ENCODE data around the gene INSR. TPM values are rescaled to one million over a fixed set of nuclear protein-coding genes. Genes with fewer than 3 reads are reported as not detected.

INSR gene
- polyA plus RNA-seq, 2 of the 4 experiments (the other 2 are of a cell fraction), result 1.8 to 3.3 TPM

DNA sequence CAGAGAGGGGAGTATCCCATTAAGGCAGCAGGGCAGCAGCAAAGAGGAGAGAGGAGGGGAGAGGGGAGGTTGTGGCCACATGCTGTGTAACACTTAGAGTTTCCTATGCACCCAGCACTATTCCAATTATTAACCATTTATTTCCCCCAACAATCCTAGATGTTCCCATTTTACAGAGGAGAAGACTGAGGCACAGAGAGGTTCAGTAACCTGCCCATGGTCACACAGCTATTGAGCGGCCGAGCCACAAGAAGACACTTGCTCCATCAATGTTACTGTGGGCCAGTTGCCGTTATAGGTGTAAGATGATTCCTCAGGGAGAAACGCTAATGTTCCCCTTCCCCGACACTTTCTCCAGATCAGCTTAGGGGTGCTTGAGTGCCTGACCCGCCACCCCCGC lies 69.2 kb downstream of the INSR start:
- CTCF ChIA-PET, result no interaction called here
- Histone ChIP-seq H3K4me2 (no peak overlapping the region), H3K27ac (no peak overlapping the region), H3K4me3 (no peak overlapping the region), H3K9me3 (no peaks in the 10 kb centered on the region), H3K4me1 (no peaks in the 10 kb centered on the region)
- FAIRE-seq (no peak), ATAC-seq (no peak), DNase-seq (ENCODE audit: low read depth in 1 of 2, low spot score in 1 of 2) (no peak)
- TF ChIP-seq MAZ (IDR thresholded peaks at IDR 0.05; ENCODE audit: borderline replicate concordance, low read depth, low read length), result no peak
- TF ChIP-seq ZSCAN20 (CRISPR knock-in tag; IDR thresholded peaks at IDR 0.05), result no peak
- TF ChIP-seq HOXB5 (CRISPR knock-in tag; IDR thresholded peaks at IDR 0.05), result no peak
- TF ChIP-seq RNF2 (IDR thresholded peaks at IDR 0.05; ENCODE audit: borderline replicate concordance, low read depth), result no peak
- TF ChIP-seq SMC3 (IDR thresholded peaks at IDR 0.05), result no peak
- TF ChIP-seq TP53 (CRISPR knock-in tag; IDR thresholded peaks at IDR 0.05), result no peak
- no peak for TF ChIP-seq RFX5 (IDR thresholded peaks at IDR 0.05)
- TF ChIP-seq NFE2L2 (conservative IDR thresholded peaks at IDR 0.05; ENCODE audit: low read length), result no peak
- TF ChIP-seq EHMT2 (IDR thresholded peaks at IDR 0.05; ENCODE audit: low read depth), result no peak
- no peak for TF ChIP-seq KDM1A (IDR thresholded peaks at IDR 0.05; ENCODE audit: low read depth)
- POLR2A ChIA-PET, result no interaction called here
- 87% methylated on average over 4 of the region's 7 CpGs for WGBS (ENCODE audit: missing lambda C conversion rate)

DNA sequence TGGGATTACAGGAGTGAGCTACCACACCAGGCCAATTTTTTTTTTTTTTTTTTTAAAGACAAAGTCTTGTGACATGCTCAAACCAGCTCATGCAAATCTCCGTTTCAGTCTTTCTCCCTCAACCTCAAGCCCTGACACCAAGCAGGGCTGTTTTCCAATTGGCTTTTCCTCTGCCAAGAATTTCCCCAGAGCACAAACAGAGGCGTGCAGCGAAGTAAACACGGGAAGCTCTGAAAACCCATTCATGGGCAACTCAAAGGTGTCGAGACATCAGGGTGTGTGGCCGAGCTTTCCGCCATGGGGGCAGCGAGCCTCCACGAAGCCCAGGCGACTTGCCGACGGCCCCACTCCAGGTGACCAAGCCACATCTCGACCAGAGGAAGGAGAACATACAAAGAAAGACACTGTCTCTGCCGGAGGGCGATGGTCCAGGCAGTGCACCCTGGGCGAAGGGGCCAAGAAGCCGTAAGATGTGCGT lies 70.0 kb downstream of the INSR start:
- ChIA-PET POLR2A (no interaction called here), CTCF (no interaction called here)
- ATAC-seq (no peak), DNase-seq (ENCODE audit: low read depth in 1 of 2, low spot score in 1 of 2) (no peak), FAIRE-seq (no peak)
- H3K4me3 ChIP-seq, result no peak overlapping the region
- H3K4me2 ChIP-seq, result no peak overlapping the region
- no peak overlapping the region for H3K27ac ChIP-seq
- no peak for TF ChIP-seq HOXB13 (CRISPR knock-in tag; IDR thresholded peaks at IDR 0.05; ENCODE audit: low read depth)
- no peak for TF ChIP-seq NR3C1 (IDR thresholded peaks at IDR 0.05)
- TF ChIP-seq MAZ (IDR thresholded peaks at IDR 0.05; ENCODE audit: borderline replicate concordance, low read depth, low read length), result no peak
- TF ChIP-seq CHD4 (IDR thresholded peaks at IDR 0.05; ENCODE audit: borderline replicate concordance), result no peak
- no peak for TF ChIP-seq SMC3 (IDR thresholded peaks at IDR 0.05)
- TF ChIP-seq MAFK (IDR thresholded peaks at IDR 0.05; ENCODE audit: partially characterized antibody), result no peak
- TF ChIP-seq CHD2 (IDR thresholded peaks at IDR 0.05; ENCODE audit: low read length, partially characterized antibody), result no peak
- TF ChIP-seq FOSL2 (IDR thresholded peaks at IDR 0.05), result no peak
- TF ChIP-seq FOSL2 (CRISPR knock-in tag; IDR thresholded peaks at IDR 0.05), result no peak
- TF ChIP-seq BHLHE40 (IDR thresholded peaks at IDR 0.05; ENCODE audit: low read depth, low read length), result no peak
- no peak for TF ChIP-seq CBX2 (IDR thresholded peaks at IDR 0.05; ENCODE audit: borderline replicate concordance, low read depth)
- no peak for TF ChIP-seq NFE2L2 (conservative IDR thresholded peaks at IDR 0.05; ENCODE audit: low read length)
- TF ChIP-seq, protein P1, sequence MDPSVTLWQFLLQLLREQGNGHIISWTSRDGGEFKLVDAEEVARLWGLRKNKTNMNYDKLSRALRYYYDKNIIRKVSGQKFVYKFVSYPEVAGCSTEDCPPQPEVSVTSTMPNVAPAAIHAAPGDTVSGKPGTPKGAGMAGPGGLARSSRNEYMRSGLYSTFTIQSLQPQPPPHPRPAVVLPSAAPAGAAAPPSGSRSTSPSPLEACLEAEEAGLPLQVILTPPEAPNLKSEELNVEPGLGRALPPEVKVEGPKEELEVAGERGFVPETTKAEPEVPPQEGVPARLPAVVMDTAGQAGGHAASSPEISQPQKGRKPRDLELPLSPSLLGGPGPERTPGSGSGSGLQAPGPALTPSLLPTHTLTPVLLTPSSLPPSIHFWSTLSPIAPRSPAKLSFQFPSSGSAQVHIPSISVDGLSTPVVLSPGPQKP (IDR thresholded peaks at IDR 0.05; ENCODE audit: low read depth, low read length), result no peak
- TF ChIP-seq GATA3 (IDR thresholded peaks at IDR 0.05; ENCODE audit: borderline replicate concordance), result no peak
- TF ChIP-seq, protein P2, sequence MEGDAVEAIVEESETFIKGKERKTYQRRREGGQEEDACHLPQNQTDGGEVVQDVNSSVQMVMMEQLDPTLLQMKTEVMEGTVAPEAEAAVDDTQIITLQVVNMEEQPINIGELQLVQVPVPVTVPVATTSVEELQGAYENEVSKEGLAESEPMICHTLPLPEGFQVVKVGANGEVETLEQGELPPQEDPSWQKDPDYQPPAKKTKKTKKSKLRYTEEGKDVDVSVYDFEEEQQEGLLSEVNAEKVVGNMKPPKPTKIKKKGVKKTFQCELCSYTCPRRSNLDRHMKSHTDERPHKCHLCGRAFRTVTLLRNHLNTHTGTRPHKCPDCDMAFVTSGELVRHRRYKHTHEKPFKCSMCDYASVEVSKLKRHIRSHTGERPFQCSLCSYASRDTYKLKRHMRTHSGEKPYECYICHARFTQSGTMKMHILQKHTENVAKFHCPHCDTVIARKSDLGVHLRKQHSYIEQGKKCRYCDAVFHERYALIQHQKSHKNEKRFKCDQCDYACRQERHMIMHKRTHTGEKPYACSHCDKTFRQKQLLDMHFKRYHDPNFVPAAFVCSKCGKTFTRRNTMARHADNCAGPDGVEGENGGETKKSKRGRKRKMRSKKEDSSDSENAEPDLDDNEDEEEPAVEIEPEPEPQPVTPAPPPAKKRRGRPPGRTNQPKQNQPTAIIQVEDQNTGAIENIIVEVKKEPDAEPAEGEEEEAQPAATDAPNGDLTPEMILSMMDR (IDR thresholded peaks at IDR 0.05), result no peak
- TF ChIP-seq HEYL (CRISPR knock-in tag; IDR thresholded peaks at IDR 0.05), result no peak
- no peak for TF ChIP-seq JUNB (IDR thresholded peaks at IDR 0.05)
- no peak for TF ChIP-seq CEBPB (IDR thresholded peaks at IDR 0.05)
- TF ChIP-seq, protein P3, sequence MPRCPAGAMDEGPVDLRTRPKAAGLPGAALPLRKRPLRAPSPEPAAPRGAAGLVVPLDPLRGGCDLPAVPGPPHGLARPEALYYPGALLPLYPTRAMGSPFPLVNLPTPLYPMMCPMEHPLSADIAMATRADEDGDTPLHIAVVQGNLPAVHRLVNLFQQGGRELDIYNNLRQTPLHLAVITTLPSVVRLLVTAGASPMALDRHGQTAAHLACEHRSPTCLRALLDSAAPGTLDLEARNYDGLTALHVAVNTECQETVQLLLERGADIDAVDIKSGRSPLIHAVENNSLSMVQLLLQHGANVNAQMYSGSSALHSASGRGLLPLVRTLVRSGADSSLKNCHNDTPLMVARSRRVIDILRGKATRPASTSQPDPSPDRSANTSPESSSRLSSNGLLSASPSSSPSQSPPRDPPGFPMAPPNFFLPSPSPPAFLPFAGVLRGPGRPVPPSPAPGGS (IDR thresholded peaks at IDR 0.05), result no peak
- no peak for TF ChIP-seq ZSCAN20 (CRISPR knock-in tag; IDR thresholded peaks at IDR 0.05)
- no peak for TF ChIP-seq ZFP36 (IDR thresholded peaks at IDR 0.05; ENCODE audit: borderline replicate concordance, partially characterized antibody)
- 80% methylated on average over 17 of the region's 18 CpGs for WGBS (ENCODE audit: missing lambda C conversion rate)
- no peaks in the 10 kb centered on the region for H3K9me3 ChIP-seq
- H3K4me1 ChIP-seq, result no peaks in the 10 kb centered on the region

All from A549 (cell line).